OCI-LY3 (cell line): ENCODE measurements around the gene GM2A.
"Not testable (repeated sequence)": the region's sequence is repeated elsewhere in the genome, so short reads cannot be mapped to it uniquely, and the experiment has no call there.

Source experiments
- H2AFZ ChIP-seq: fragments of 200-600, 300-600 bp; shearing (Covaris generic); 2 replicates; pipeline ENCODE4 v1.6.0; 2014; ENCODE audit warnings: antibody characterized with exemption, low read depth, low read length
- H3K27ac ChIP-seq: fragments of 200-600, 300-600 bp; sonication (generic); 2 replicates; pipeline ENCODE4 v1.5.1; 2014; ENCODE audit warnings: mild to moderate bottlenecking, low read length, moderate library complexity, mixed read lengths
- H3K27me3 ChIP-seq: fragments of 200-600, 300-600 bp; sonication (generic); 2 replicates; pipeline ENCODE4 v1.6.1; 2014; ENCODE audit warnings: low read depth, low read length, mixed read lengths
- H3K36me3 ChIP-seq: fragments of 200-600, 300-600 bp; sonication (generic); replicated peaks from 2 replicates; pipeline ENCODE3; 2014; ENCODE audit warnings: low read depth, low read length, mixed read lengths
- H3K4me1 ChIP-seq: fragments of 300-600, 200-600 bp; sonication (generic); 2 replicates; pipeline ENCODE4 v1.6.1; 2014; ENCODE audit warnings: low read length, mixed read lengths
- H3K4me2 ChIP-seq: fragments of 200-600, 300-600 bp; sonication (generic); 2 replicates; pipeline ENCODE4 v1.6.1; 2014; ENCODE audit warnings: low read length, mixed read lengths
- H3K4me3 ChIP-seq: fragments of 300-600, 200-600 bp; sonication (generic); 2 replicates; pipeline ENCODE4 v1.5.1; 2014; ENCODE audit warnings: antibody characterized with exemption, mild to moderate bottlenecking, low read length, moderate library complexity
- H3K79me2 ChIP-seq: fragments of 300-600, 200-600 bp; shearing (Covaris generic); 2 replicates; pipeline ENCODE4 v1.6.1; 2014; ENCODE audit warnings: mild to moderate bottlenecking, low read length, mixed read lengths
- H3K9ac ChIP-seq: fragments of 300-600, 200-600 bp; shearing (Covaris generic); 2 replicates; pipeline ENCODE4 v1.6.0; 2014; ENCODE audit warnings: mild to moderate bottlenecking, low read length, moderate library complexity
- H3K9me3 ChIP-seq: fragments of 200-600, 300-600 bp; shearing (Covaris generic); 2 replicates; pipeline ENCODE4 v1.6.1; 2014; ENCODE audit warnings: low read length, mixed read lengths; ENCODE audit not compliant: insufficient read depth
- H4K20me1 ChIP-seq: fragments of 200-600, 300-600 bp; sonication (generic); 2 replicates; pipeline ENCODE4 v1.6.1; 2016; ENCODE audit warnings: low read length, mixed read lengths; ENCODE audit not compliant: insufficient read depth
- CTCF ChIP-seq: fragments of 200-600, 300-600 bp; sonication (generic); IDR thresholded peaks from 2 replicates; pipeline ENCODE4 v1.5.1; 2014; ENCODE audit warnings: antibody characterized with exemption, low read length, low read depth
- EZH2phosphoT487 ChIP-seq: fragments of 200-600 bp; shearing (Covaris generic); IDR thresholded peaks from 2 replicates; pipeline ENCODE4 v1.6.1; 2018; ENCODE audit warnings: antibody characterized with exemption, mixed run types, low read depth

Gene GM2A

GRCh38 chr5:151251001-151251551, 1.9 kb upstream of the GM2A start:
- peak overlapping the region; percentile 96 for H3K4me2 ChIP-seq
- TF ChIP-seq EZH2phosphoT487 (no peak), CTCF (no peak)
- H3K4me3 ChIP-seq, result peak overlapping the region; percentile 76
- no peaks in the 10 kb centered on the region for H4K20me1 ChIP-seq
- peaks cover 30% of the 10 kb centered on the region for H3K79me2 ChIP-seq
- peak overlapping the region; percentile 58; the same call in 1 of the 2 replicates for H2AFZ ChIP-seq
- peaks cover 5% of the 10 kb centered on the region for H3K36me3 ChIP-seq
- peak overlapping the region; percentile 68; the same call in 1 of the 2 replicates for H3K9ac ChIP-seq
- no peaks in the 10 kb centered on the region for H3K27me3 ChIP-seq
- H3K4me1 ChIP-seq, result peaks cover 49% of the 10 kb centered on the region
- no peaks in the 10 kb centered on the region for H3K9me3 ChIP-seq
- H3K27ac ChIP-seq, result peak overlapping the region; percentile 68

GRCh38 chr5:151251621-151252020, 1.4 kb upstream of the GM2A start:
- H3K4me1 ChIP-seq, result peaks cover 54% of the 10 kb centered on the region
- no peaks in the 10 kb centered on the region for H4K20me1 ChIP-seq
- H3K27me3 ChIP-seq, result no peaks in the 10 kb centered on the region
- TF ChIP-seq EZH2phosphoT487 (no peak), CTCF (no peak)
- peak overlapping the region; percentile 68 for H3K27ac ChIP-seq
- peak overlapping the region; percentile 68 for H3K9ac ChIP-seq
- H3K4me2 ChIP-seq, result peak overlapping the region; percentile 96
- peaks cover 5% of the 10 kb centered on the region for H3K36me3 ChIP-seq
- peak overlapping the region; percentile 58; the same call in 1 of the 2 replicates for H2AFZ ChIP-seq
- no peaks in the 10 kb centered on the region for H3K9me3 ChIP-seq
- peaks cover 35% of the 10 kb centered on the region for H3K79me2 ChIP-seq
- peak overlapping the region; percentile 76 for H3K4me3 ChIP-seq

GRCh38 chr5:151253605-151253950, 593 bp downstream of the GM2A start:
- H3K9me3 ChIP-seq, result no peaks in the 10 kb centered on the region
- H4K20me1 ChIP-seq, result peaks cover 8% of the 10 kb centered on the region; the same call in 1 of the 2 replicates
- peak overlapping the region; percentile 82 for H3K27ac ChIP-seq
- H3K79me2 ChIP-seq, result peaks cover 54% of the 10 kb centered on the region
- H3K27me3 ChIP-seq, result no peaks in the 10 kb centered on the region
- H3K4me3 ChIP-seq, result peak overlapping the region; percentile 98
- no peak overlapping the region for H2AFZ ChIP-seq
- H3K4me2 ChIP-seq, result peak overlapping the region; percentile 84
- H3K36me3 ChIP-seq, result peaks cover 13% of the 10 kb centered on the region
- no peak for TF ChIP-seq EZH2phosphoT487
- no peak for TF ChIP-seq CTCF
- H3K4me1 ChIP-seq, result peaks cover 64% of the 10 kb centered on the region
- H3K9ac ChIP-seq, result peak overlapping the region; percentile 91

GRCh38 chr5:151254556-151254955, 1.6 kb downstream of the GM2A start:
- H3K9ac ChIP-seq, result peak overlapping the region; percentile 91; the same call in 1 of the 2 replicates
- TF ChIP-seq CTCF (no peak), EZH2phosphoT487 (no peak)
- no peak overlapping the region for H2AFZ ChIP-seq
- H3K27ac ChIP-seq, result peak overlapping the region; percentile 82
- peaks cover 16% of the 10 kb centered on the region for H3K36me3 ChIP-seq
- no peaks in the 10 kb centered on the region for H3K9me3 ChIP-seq
- peak overlapping the region; percentile 98 for H3K4me3 ChIP-seq
- peak overlapping the region; percentile 84 for H3K4me2 ChIP-seq
- H3K4me1 ChIP-seq, result peaks cover 69% of the 10 kb centered on the region
- no peaks in the 10 kb centered on the region for H3K27me3 ChIP-seq
- peaks cover 17% of the 10 kb centered on the region; the same call in 1 of the 2 replicates for H4K20me1 ChIP-seq
- peaks cover 63% of the 10 kb centered on the region for H3K79me2 ChIP-seq

- H3K27me3 ChIP-seq, H2AFZ ChIP-seq, H3K9me3 ChIP-seq: not testable (repeated sequence)
- peaks cover 66% of the 10 kb centered on the region for H3K79me2 ChIP-seq
- H3K9ac ChIP-seq, result peak overlapping the region; percentile 48; the same call in 1 of the 2 replicates
- H3K4me1 ChIP-seq, result peaks cover 69% of the 10 kb centered on the region
- peak overlapping the region; percentile 82 for H3K27ac ChIP-seq
- H3K4me2 ChIP-seq, result peak overlapping the region; percentile 84
- peaks cover 19% of the 10 kb centered on the region; the same call in 1 of the 2 replicates for H4K20me1 ChIP-seq
- H3K36me3 ChIP-seq, result peaks cover 18% of the 10 kb centered on the region
- peak overlapping the region; percentile 98 for H3K4me3 ChIP-seq
These were observed 2.0 kb downstream of the GM2A start for GRCh38 chr5:151254990-151255389.
